Measurements from ENCODE around the gene FGF19.
A peak's percentile ranks its signal among the peaks of the same experiment; 100 is the strongest.

Gene FGF19

GRCh38 chr11:69697861-69698260 lies 6.0 kb downstream of the FGF19 start:
- no peak for TF ChIP-seq RAD21 (IDR thresholded peaks at IDR 0.05; ENCODE audit: low read depth)

GRCh38 chr11:69697469-69697843 lies 6.4 kb downstream of the FGF19 start:
- TF ChIP-seq RAD21 (IDR thresholded peaks at IDR 0.05; ENCODE audit: low read depth): no peak
- TF ChIP-seq CEBPB (IDR thresholded peaks at IDR 0.05): no peak
- TF ChIP-seq FOXM1 (IDR thresholded peaks at IDR 0.05; ENCODE audit: borderline replicate concordance, low read depth): no peak
- TF ChIP-seq MAX (IDR thresholded peaks at IDR 0.05): no peak
- no peak for TF ChIP-seq REST (IDR thresholded peaks at IDR 0.05; ENCODE audit: low read depth)

GRCh38 chr11:69696749-69697468 lies 6.9 kb downstream of the FGF19 start:
- TF ChIP-seq USF1 (IDR thresholded peaks at IDR 0.05): no peak
- TF ChIP-seq TAF1 (IDR thresholded peaks at IDR 0.05; ENCODE audit: low read depth): no peak
- peak; percentile 85 for TF ChIP-seq TCF12 (IDR thresholded peaks at IDR 0.05; ENCODE audit: low read depth)
- TF ChIP-seq TEAD4 (IDR thresholded peaks at IDR 0.05): 0 out of 2 replicates have a peak, but pooled peaks have one; percentile 23
- peak; percentile 43; the same call in 1 of the 2 replicates for TF ChIP-seq CEBPB (IDR thresholded peaks at IDR 0.05)
- TF ChIP-seq EGR1 (IDR thresholded peaks at IDR 0.05): no peak
- peak; percentile 76; the same call in 1 of the 2 replicates for TF ChIP-seq EP300 (IDR thresholded peaks at IDR 0.05; ENCODE audit: borderline replicate concordance)
- peak; percentile 51; the same call in 1 of the 2 replicates for TF ChIP-seq MAX (IDR thresholded peaks at IDR 0.05)
- peak; percentile 59 for TF ChIP-seq NFIC (IDR thresholded peaks at IDR 0.05)

- TF ChIP-seq CREB1 (IDR thresholded peaks at IDR 0.05; ENCODE audit: low read depth): no peak
Observed at GRCh38 chr11:69695581-69695980, 8.2 kb downstream of the FGF19 start.

GRCh38 chr11:69694781-69695180 lies 9.0 kb downstream of the FGF19 start:
- no peak for TF ChIP-seq RAD21 (IDR thresholded peaks at IDR 0.05; ENCODE audit: low read depth)
- no peak for TF ChIP-seq USF1 (IDR thresholded peaks at IDR 0.05)
- 0 out of 2 replicates have a peak, but pooled peaks have one; percentile 28 for TF ChIP-seq NFIC (IDR thresholded peaks at IDR 0.05)
- TF ChIP-seq FOXM1 (IDR thresholded peaks at IDR 0.05; ENCODE audit: borderline replicate concordance, low read depth): no peak
- no peak for TF ChIP-seq EP300 (IDR thresholded peaks at IDR 0.05; ENCODE audit: borderline replicate concordance)
- TF ChIP-seq CREB1 (IDR thresholded peaks at IDR 0.05; ENCODE audit: low read depth): no peak
- no peak for TF ChIP-seq YY1 (IDR thresholded peaks at IDR 0.05; ENCODE audit: low read depth)

GRCh38 chr11:69692422-69692821 lies 11.4 kb downstream of the FGF19 start:
- TF ChIP-seq FOXM1 (IDR thresholded peaks at IDR 0.05; ENCODE audit: borderline replicate concordance, low read depth): no peak
- no peak for TF ChIP-seq TEAD4 (IDR thresholded peaks at IDR 0.05)
- TF ChIP-seq TCF12 (IDR thresholded peaks at IDR 0.05; ENCODE audit: low read depth): no peak
- no peak for TF ChIP-seq USF1 (IDR thresholded peaks at IDR 0.05)
- no peak for TF ChIP-seq RAD21 (IDR thresholded peaks at IDR 0.05; ENCODE audit: low read depth)
- TF ChIP-seq TAF1 (IDR thresholded peaks at IDR 0.05; ENCODE audit: low read depth): no peak
- no peak for TF ChIP-seq NFIC (IDR thresholded peaks at IDR 0.05)
- no peak for TF ChIP-seq YY1 (IDR thresholded peaks at IDR 0.05; ENCODE audit: low read depth)
- TF ChIP-seq REST (IDR thresholded peaks at IDR 0.05; ENCODE audit: low read depth): no peak
- TF ChIP-seq EP300 (IDR thresholded peaks at IDR 0.05; ENCODE audit: borderline replicate concordance): no peak
- no peak for TF ChIP-seq EGR1 (IDR thresholded peaks at IDR 0.05)
- TF ChIP-seq MAX (IDR thresholded peaks at IDR 0.05): no peak
- no peak for TF ChIP-seq ZBTB7A (IDR thresholded peaks at IDR 0.05; ENCODE audit: low read depth)
- TF ChIP-seq CREB1 (IDR thresholded peaks at IDR 0.05; ENCODE audit: low read depth): no peak
- TF ChIP-seq CEBPB (IDR thresholded peaks at IDR 0.05): no peak

Measured in Ishikawa (cell line).